ENCODE data around the gene SEMA3A. TPM values are rescaled to one million over a fixed set of nuclear protein-coding genes. Genes with fewer than 3 reads are reported as not detected.

The SEMA3A gene
- total and polyA plus RNA-seq, 2 of the 13 experiments (the other 11 are each of a cell fraction or from before 2014, with no cell fraction given): 0.29 to 1.2 TPM

DNA sequence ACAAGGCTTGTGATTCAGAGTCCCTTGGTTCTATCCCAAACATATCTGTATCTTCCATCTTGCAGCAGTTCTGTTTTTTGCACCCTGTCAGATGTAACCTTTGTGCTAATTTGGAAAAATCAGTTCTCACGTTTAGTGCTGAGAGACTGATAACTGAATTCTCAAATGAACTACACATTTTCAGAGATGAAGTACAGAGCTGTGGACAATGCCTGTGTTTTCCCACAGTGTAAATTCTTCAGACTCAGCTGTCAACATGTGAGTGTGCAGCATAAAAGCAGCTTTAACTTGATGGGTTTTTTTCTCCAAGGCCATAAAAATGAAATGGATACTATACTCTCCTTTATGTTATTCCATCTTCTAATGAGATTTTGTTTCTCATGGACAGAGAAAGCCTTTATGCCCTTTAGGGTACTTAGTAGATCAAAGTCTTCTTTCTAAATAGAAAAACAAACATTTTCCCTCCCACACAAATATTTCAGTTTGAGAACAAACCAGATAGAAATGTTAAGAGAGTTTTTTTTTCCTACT is 150.9 kb downstream of the SEMA3A start (continued):
- TF ChIP-seq, protein P1, sequence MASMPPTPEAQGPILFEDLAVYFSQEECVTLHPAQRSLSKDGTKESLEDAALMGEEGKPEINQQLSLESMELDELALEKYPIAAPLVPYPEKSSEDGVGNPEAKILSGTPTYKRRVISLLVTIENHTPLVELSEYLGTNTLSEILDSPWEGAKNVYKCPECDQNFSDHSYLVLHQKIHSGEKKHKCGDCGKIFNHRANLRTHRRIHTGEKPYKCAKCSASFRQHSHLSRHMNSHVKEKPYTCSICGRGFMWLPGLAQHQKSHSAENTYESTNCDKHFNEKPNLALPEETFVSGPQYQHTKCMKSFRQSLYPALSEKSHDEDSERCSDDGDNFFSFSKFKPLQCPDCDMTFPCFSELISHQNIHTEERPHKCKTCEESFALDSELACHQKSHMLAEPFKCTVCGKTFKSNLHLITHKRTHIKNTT (CRISPR knock-in tag; IDR thresholded peaks at IDR 0.05): no peak
- TF ChIP-seq HMG20A (CRISPR knock-in tag; IDR thresholded peaks at IDR 0.05; ENCODE audit: borderline replicate concordance): peak; percentile 58
- peak; percentile 57; the same call in 1 of the 2 replicates for TF ChIP-seq TBX2 (CRISPR knock-in tag; IDR thresholded peaks at IDR 0.05; ENCODE audit: borderline replicate concordance)
- TF ChIP-seq MAFG (CRISPR knock-in tag; IDR thresholded peaks at IDR 0.05): no peak
- TF ChIP-seq, protein P2, sequence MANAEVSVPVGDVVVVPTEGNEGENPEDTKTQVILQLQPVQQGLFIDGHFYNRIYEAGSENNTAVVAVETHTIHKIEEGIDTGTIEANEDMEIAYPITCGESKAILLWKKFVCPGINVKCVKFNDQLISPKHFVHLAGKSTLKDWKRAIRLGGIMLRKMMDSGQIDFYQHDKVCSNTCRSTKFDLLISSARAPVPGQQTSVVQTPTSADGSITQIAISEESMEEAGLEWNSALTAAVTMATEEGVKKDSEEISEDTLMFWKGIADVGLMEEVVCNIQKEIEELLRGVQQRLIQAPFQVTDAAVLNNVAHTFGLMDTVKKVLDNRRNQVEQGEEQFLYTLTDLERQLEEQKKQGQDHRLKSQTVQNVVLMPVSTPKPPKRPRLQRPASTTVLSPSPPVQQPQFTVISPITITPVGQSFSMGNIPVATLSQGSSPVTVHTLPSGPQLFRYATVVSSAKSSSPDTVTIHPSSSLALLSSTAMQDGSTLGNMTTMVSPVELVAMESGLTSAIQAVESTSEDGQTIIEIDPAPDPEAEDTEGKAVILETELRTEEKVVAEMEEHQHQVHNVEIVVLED (CRISPR knock-in tag; IDR thresholded peaks at IDR 0.05; ENCODE audit: borderline replicate concordance): no peak
- peak; percentile 19; the same call in 1 of the 2 replicates for TF ChIP-seq RARA (CRISPR knock-in tag; IDR thresholded peaks at IDR 0.05)
- TF ChIP-seq, protein P3, sequence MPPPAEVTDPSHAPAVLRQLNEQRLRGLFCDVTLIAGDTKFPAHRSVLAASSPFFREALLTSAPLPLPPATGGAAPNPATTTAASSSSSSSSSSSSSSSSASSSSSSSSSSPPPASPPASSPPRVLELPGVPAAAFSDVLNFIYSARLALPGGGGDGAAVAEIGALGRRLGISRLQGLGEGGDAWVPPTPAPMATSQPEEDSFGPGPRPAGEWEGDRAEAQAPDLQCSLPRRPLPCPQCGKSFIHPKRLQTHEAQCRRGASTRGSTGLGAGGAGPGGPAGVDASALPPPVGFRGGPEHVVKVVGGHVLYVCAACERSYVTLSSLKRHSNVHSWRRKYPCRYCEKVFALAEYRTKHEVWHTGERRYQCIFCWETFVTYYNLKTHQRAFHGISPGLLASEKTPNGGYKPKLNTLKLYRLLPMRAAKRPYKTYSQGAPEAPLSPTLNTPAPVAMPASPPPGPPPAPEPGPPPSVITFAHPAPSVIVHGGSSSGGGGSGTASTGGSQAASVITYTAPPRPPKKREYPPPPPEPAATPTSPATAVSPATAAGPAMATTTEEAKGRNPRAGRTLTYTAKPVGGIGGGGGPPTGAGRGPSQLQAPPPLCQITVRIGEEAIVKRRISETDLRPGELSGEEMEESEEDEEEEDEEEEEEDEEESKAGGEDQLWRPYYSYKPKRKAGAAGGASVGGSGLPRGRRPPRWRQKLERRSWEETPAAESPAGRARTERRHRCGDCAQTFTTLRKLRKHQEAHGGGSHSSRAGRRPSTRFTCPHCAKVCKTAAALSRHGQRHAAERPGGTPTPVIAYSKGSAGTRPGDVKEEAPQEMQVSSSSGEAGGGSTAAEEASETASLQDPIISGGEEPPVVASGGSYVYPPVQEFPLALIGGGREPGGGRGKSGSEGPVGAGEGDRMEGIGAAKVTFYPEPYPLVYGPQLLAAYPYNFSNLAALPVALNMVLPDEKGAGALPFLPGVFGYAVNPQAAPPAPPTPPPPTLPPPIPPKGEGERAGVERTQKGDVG (CRISPR knock-in tag; IDR thresholded peaks at IDR 0.05; ENCODE audit: borderline replicate concordance): no peak
- 0 out of 2 replicates have a peak, but pooled peaks have one; percentile 40 for TF ChIP-seq GFI1 (CRISPR knock-in tag; IDR thresholded peaks at IDR 0.05; ENCODE audit: borderline replicate concordance)
- peak; percentile 46; the same call in 1 of the 2 replicates for TF ChIP-seq SAP130 (CRISPR knock-in tag; IDR thresholded peaks at IDR 0.05; ENCODE audit: low read depth)
- no peak; the same call in 1 of the 2 replicates for TF ChIP-seq HMG20B (CRISPR knock-in tag; conservative IDR thresholded peaks at IDR 0.05)
- no peak for TF ChIP-seq KLF11 (CRISPR knock-in tag; IDR thresholded peaks at IDR 0.05)
- peak; percentile 22; the same call in 1 of the 2 replicates for TF ChIP-seq ZSCAN9 (CRISPR knock-in tag; IDR thresholded peaks at IDR 0.05; ENCODE audit: borderline replicate concordance)
- no peak for TF ChIP-seq ZNF75D (CRISPR knock-in tag; IDR thresholded peaks at IDR 0.05; ENCODE audit: borderline replicate concordance)
- no peak for TF ChIP-seq DNMT1 (CRISPR knock-in tag; IDR thresholded peaks at IDR 0.05)
- TF ChIP-seq SOX5 (CRISPR knock-in tag; IDR thresholded peaks at IDR 0.05; ENCODE audit: borderline replicate concordance): peak; percentile 78
- peak; percentile 68 for TF ChIP-seq FOXA3 (CRISPR knock-in tag; IDR thresholded peaks at IDR 0.05)
- peak; percentile 42; the same call in 1 of the 2 replicates for TF ChIP-seq DMAP1 (CRISPR knock-in tag; IDR thresholded peaks at IDR 0.05)
- TF ChIP-seq IRX3 (CRISPR knock-in tag; IDR thresholded peaks at IDR 0.05; ENCODE audit: borderline replicate concordance, low read depth): no peak
- TF ChIP-seq ZNF775 (CRISPR knock-in tag; IDR thresholded peaks at IDR 0.05; ENCODE audit: borderline replicate concordance): no peak
- TF ChIP-seq ERF (CRISPR knock-in tag; IDR thresholded peaks at IDR 0.05): peak; percentile 39; the same call in 1 of the 2 replicates
- TF ChIP-seq HNF4A (CRISPR knock-in tag; IDR thresholded peaks at IDR 0.05): peak; percentile 53; the same call in 1 of the 2 replicates
- TF ChIP-seq RFX5 (IDR thresholded peaks at IDR 0.05; ENCODE audit: low read depth, low read length): no peak
- peak; percentile 58; the same call in 1 of the 2 replicates for TF ChIP-seq FOXO1 (CRISPR knock-in tag; IDR thresholded peaks at IDR 0.05)
- TF ChIP-seq, protein P4, sequence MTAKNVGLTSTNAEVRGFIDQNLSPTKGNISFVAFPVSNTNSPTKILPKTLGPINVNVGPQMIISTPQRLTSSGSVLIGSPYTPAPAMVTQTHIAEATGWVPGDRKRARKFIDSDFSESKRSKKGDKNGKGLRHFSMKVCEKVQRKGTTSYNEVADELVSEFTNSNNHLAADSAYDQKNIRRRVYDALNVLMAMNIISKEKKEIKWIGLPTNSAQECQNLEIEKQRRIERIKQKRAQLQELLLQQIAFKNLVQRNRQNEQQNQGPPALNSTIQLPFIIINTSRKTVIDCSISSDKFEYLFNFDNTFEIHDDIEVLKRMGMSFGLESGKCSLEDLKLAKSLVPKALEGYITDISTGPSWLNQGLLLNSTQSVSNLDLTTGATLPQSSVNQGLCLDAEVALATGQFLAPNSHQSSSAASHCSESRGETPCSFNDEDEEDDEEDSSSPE (CRISPR knock-in tag; IDR thresholded peaks at IDR 0.05): no peak
